Measurements from ENCODE around the gene HORMAD2. TPM values are rescaled to one million over a fixed set of nuclear protein-coding genes. Genes with fewer than 3 reads are reported as not detected.
A peak's percentile ranks its signal among the peaks of the same experiment; 100 is the strongest.
"Not testable (repeated sequence)": the region's sequence is repeated elsewhere in the genome, so short reads cannot be mapped to it uniquely, and the experiment has no call there.

HORMAD2 gene
- total and polyA plus RNA-seq, 3 experiments from 2014 or later, result not detected

GRCh38 chr22:30074994-30075393 lies 5.3 kb upstream of the HORMAD2 start:
- H3K36me3 ChIP-seq (ENCODE audit: insufficient read depth, low read length), result no peaks in the 10 kb centered on the region
- Mint-ChIP-seq H3K27ac (no peak overlapping the region), H3K9me3 (no peaks in the 10 kb centered on the region), H3K4me3 (no peak overlapping the region), H3K27me3 (peaks cover 4 to 6% of the 10 kb centered on the region in 2 donors), H3K4me1 (peaks cover 9 to 14% (median 13%) of the 10 kb centered on the region in 3 donors), H3K36me3 (peaks cover 0 to 1% (median 0%) of the 10 kb centered on the region in 3 donors)
- peaks cover 9% of the 10 kb centered on the region for H3K4me1 ChIP-seq (ENCODE audit: insufficient read depth, low read length)
- ChIA-PET CTCF (no interaction called here), POLR2A (no interaction called here)
- H3K27me3 ChIP-seq (ENCODE audit: insufficient read depth, low read length, poor library complexity, severe bottlenecking), result no peaks in the 10 kb centered on the region
- no peaks in the 10 kb centered on the region for H3K9me3 ChIP-seq (ENCODE audit: low read length)
- H3K4me3 ChIP-seq (ENCODE audit: low read length), result no peak overlapping the region
- no peak overlapping the region for H3K27ac ChIP-seq (ENCODE audit: low read depth, low read length)
- DNase-seq, result no peak

DNA sequence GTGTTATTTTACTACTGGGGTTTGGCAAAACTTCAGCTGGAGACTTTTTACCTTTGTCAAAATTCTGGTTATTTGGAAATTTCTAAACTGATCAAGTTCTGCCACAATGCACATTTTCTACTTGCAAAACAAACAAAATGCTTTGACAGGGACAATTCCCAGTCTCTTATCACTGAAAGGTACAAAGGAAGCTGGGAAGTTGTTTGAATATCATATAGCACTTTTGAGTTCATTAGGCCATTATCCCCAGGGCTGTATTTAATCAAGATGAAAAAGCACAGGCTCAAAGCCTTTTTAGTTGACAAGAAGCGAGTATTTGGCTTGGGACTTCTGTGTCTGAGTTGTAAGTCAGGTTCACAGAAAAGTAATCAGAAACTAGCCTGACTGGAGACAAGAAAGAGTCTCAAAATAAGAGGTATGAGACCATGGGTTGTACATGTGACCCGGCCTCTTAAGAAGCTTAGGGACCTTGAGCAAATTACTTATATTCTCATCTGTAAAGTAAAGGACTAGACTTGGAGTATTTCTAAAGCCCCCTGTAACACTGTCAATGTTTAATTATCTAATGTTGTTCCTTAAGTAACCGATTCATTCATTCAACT lies 2.9 kb upstream of the HORMAD2 start:
- Histone ChIP-seq H3K9me3 (ENCODE audit: low read length) (no peaks in the 10 kb centered on the region), H3K4me1 (ENCODE audit: insufficient read depth, low read length) (peaks cover 9% of the 10 kb centered on the region), H3K27ac (ENCODE audit: low read depth, low read length) (no peak overlapping the region), H3K27me3 (ENCODE audit: insufficient read depth, low read length, poor library complexity, severe bottlenecking) (no peaks in the 10 kb centered on the region), H3K36me3 (ENCODE audit: insufficient read depth, low read length) (no peaks in the 10 kb centered on the region), H3K4me3 (ENCODE audit: low read length) (no peak overlapping the region)
- H3K4me1 Mint-ChIP-seq, result peaks cover 9 to 14% (median 13%) of the 10 kb centered on the region in 3 donors
- DNase-seq, result no peak
- peaks cover 1 to 6% of the 10 kb centered on the region in 2 donors for H3K27me3 Mint-ChIP-seq
- H3K27ac Mint-ChIP-seq, result peak overlapping the region in 1 of 8 donors; percentile 43
- no peak overlapping the region for H3K4me3 Mint-ChIP-seq
- H3K36me3 Mint-ChIP-seq, result peaks cover 0 to 1% (median 0%) of the 10 kb centered on the region in 3 donors
- ChIA-PET POLR2A (no interaction called here), CTCF (interaction anchor here (1.0 kb wide), 1 partner anchor 11 kb away, joined by 3 read pairs; no protein-coding TSS in a partner anchor)
- H3K9me3 Mint-ChIP-seq, result no peaks in the 10 kb centered on the region

DNA sequence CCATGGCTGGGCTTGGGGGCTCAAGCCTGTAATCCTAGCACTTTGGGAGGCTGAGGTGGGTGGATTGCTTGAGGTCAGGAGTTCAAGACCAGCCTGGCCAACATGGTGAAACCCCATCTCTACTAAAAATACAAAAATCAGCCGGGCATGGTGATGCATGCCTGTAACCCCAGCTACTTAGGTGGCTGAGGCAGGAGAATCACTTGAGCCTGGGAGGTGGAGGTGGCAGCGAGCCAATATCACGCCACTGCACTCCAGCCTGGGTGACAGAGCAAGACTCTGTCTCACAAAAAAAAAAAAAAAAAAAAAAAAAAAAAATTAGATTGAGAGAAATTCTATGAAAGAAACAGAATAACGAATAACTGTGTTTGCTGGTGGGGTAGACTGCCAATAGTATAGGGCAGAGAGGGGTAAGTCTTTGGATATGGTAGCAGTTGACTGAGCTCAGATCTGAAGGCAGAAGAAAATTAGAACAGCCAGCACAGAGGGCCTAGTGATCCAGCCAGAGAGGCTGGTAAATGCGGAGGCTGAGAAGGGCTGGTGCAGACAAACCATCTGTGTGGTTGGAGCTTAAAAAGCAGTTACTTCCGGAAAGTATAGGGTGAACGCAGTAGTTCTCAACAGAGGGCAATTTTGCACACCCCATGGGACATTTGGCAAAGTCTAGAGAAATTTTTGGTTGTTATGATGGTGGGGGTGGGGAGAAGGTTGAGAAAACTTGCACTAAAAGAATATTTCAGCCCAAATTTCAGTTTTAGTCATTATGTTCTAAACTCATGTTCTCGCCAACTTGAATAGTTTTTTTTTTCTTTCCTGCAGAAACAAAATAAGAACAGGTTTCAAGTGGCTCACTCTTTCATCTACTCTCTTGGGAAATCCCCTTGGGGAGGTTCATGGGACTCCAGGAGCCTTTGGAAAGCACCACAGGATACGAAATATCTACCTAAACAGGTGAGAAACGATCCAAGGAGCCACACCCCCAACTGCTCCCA lies 1.6 kb upstream of the HORMAD2 start:
- Histone ChIP-seq H3K27me3 (ENCODE audit: insufficient read depth, low read length, poor library complexity, severe bottlenecking) (no peaks in the 10 kb centered on the region), H3K27ac (ENCODE audit: low read depth, low read length) (no peak overlapping the region)
- DNase-seq, result peak in 1 of 5 donors; percentile 4

GRCh38 chr22:30080805-30081204 lies 541 bp downstream of the HORMAD2 start:
- Histone ChIP-seq H3K27ac (ENCODE audit: low read depth, low read length) (no peak overlapping the region), H3K4me3 (ENCODE audit: low read length) (no peak overlapping the region), H3K27me3 (ENCODE audit: insufficient read depth, low read length, poor library complexity, severe bottlenecking) (no peaks in the 10 kb centered on the region), H3K4me1 (ENCODE audit: insufficient read depth, low read length) (peaks cover 9% of the 10 kb centered on the region), H3K9me3 (ENCODE audit: low read length) (no peaks in the 10 kb centered on the region), H3K36me3 (ENCODE audit: insufficient read depth, low read length) (no peaks in the 10 kb centered on the region)
- ChIA-PET CTCF (no interaction called here), POLR2A (no interaction called here)
- peak overlapping the region in 1 of 8 donors; percentile 43 for H3K27ac Mint-ChIP-seq
- peaks cover 0 to 6% of the 10 kb centered on the region in 2 donors for H3K27me3 Mint-ChIP-seq
- DNase-seq, result no peak
- H3K4me3 Mint-ChIP-seq, result no peak overlapping the region
- H3K4me1 Mint-ChIP-seq, result peaks cover 9 to 14% (median 13%) of the 10 kb centered on the region in 3 donors
- peaks cover 0 to 5% (median 0%) of the 10 kb centered on the region in 5 donors for H3K9me3 Mint-ChIP-seq
- peaks cover 0 to 1% (median 0%) of the 10 kb centered on the region in 3 donors for H3K36me3 Mint-ChIP-seq

More for the DNA sequence above, 1.6 kb upstream of the HORMAD2 start:
- Mint-ChIP-seq H3K4me3 (peak overlapping the region in 6 of 7 donors; percentile 50 to 70 (median 57)), H3K36me3 (peaks cover 0 to 1% (median 0%) of the 10 kb centered on the region in 3 donors), H3K27ac (peak overlapping the region in 7 of 8 donors; percentile 55 to 91 (median 81)), H3K9me3 (no peaks in the 10 kb centered on the region), H3K27me3 (peaks cover 0 to 6% of the 10 kb centered on the region in 2 donors), H3K4me1 (peaks cover 9 to 14% (median 13%) of the 10 kb centered on the region in 3 donors)
- H3K4me3 ChIP-seq (ENCODE audit: low read length), result no peak overlapping the region
- CTCF ChIA-PET, result no interaction called here
- peaks cover 9% of the 10 kb centered on the region for H3K4me1 ChIP-seq (ENCODE audit: insufficient read depth, low read length)
- no peaks in the 10 kb centered on the region for H3K9me3 ChIP-seq (ENCODE audit: low read length)
- POLR2A ChIA-PET, result no interaction called here
- no peaks in the 10 kb centered on the region for H3K36me3 ChIP-seq (ENCODE audit: insufficient read depth, low read length)

DNA sequence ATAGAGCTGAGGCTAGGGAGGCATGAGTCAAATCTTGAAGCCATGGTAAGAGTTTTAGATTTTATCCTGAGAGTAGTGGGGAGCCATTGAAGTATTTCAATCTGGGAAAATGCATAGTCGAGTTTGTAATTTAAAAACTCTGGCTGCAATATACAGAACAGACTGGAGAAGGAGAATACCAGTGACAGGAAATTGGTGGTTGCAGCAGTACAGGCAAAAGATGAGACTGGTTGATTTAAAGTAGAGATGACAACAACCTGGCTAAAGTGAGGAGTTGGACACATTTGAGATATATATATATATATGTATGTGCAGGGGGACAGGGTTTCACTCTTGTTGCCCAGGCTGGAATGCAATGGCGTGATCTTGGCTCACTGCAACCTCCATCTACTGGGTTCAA lies 6.2 kb downstream of the HORMAD2 start:
- ChIA-PET POLR2A (no interaction called here), CTCF (no interaction called here)
- no peaks in the 10 kb centered on the region for H3K9me3 ChIP-seq (ENCODE audit: low read length)
- no peak for DNase-seq
- H3K27ac Mint-ChIP-seq, result peak overlapping the region in 1 of 8 donors; percentile 14
- H3K4me1 ChIP-seq (ENCODE audit: insufficient read depth, low read length), result peaks cover 6% of the 10 kb centered on the region
- H3K27me3 Mint-ChIP-seq, result peaks cover 0 to 4% of the 10 kb centered on the region in 2 donors
- H3K36me3 Mint-ChIP-seq, result no peaks in the 10 kb centered on the region
- no peaks in the 10 kb centered on the region for H3K36me3 ChIP-seq (ENCODE audit: insufficient read depth, low read length)
- no peak overlapping the region for H3K4me3 ChIP-seq (ENCODE audit: low read length)
- no peak overlapping the region for H3K27ac ChIP-seq (ENCODE audit: low read depth, low read length)
- H3K27me3 ChIP-seq (ENCODE audit: insufficient read depth, low read length, poor library complexity, severe bottlenecking), result no peaks in the 10 kb centered on the region
- peaks cover 0 to 5% (median 0%) of the 10 kb centered on the region in 5 donors for H3K9me3 Mint-ChIP-seq
- no peak overlapping the region for H3K4me3 Mint-ChIP-seq
- H3K4me1 Mint-ChIP-seq, result peaks cover 2 to 8% (median 5%) of the 10 kb centered on the region in 3 donors

DNA sequence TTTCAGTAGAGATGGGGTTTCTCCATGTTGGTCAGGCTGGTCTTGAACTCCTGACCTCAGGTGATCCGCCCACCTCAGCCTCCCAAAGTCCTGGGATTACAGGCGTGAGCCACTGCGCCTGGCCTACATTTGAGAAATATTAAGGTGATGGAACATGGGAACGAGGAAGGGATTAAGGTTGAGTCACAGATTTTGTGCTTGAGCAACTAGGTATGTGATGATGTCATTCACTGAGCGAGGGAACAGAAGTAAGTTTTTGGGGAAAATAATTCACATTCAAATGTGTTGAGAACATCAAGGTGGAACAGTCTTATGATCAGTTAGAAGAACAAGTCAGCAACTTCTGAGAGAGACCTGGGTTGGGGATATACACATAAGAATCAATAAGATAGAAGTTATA lies 6.8 kb downstream of the HORMAD2 start:
- H3K4me1 ChIP-seq (ENCODE audit: insufficient read depth, low read length); H3K4me3 Mint-ChIP-seq; H3K4me1 Mint-ChIP-seq; H3K27ac ChIP-seq (ENCODE audit: low read depth, low read length); H3K27ac Mint-ChIP-seq; H3K36me3 Mint-ChIP-seq; H3K4me3 ChIP-seq (ENCODE audit: low read length); H3K9me3 Mint-ChIP-seq; H3K27me3 Mint-ChIP-seq; H3K36me3 ChIP-seq (ENCODE audit: insufficient read depth, low read length); POLR2A ChIA-PET; CTCF ChIA-PET; H3K27me3 ChIP-seq (ENCODE audit: insufficient read depth, low read length, poor library complexity, severe bottlenecking); DNase-seq; H3K9me3 ChIP-seq (ENCODE audit: low read length): not testable (repeated sequence)

GRCh38 chr22:30087611-30088010 lies 7.3 kb downstream of the HORMAD2 start:
- H3K4me3 ChIP-seq (ENCODE audit: low read length), result no peak overlapping the region
- ChIA-PET POLR2A (no interaction called here), CTCF (no interaction called here)
- H3K27me3 ChIP-seq (ENCODE audit: insufficient read depth, low read length, poor library complexity, severe bottlenecking), result no peaks in the 10 kb centered on the region
- no peak overlapping the region for H3K27ac ChIP-seq (ENCODE audit: low read depth, low read length)
- peaks cover 3 to 12% of the 10 kb centered on the region in 2 donors for H3K27me3 Mint-ChIP-seq
- peaks cover 0 to 5% (median 0%) of the 10 kb centered on the region in 5 donors for H3K9me3 Mint-ChIP-seq
- H3K27ac Mint-ChIP-seq, result no peak overlapping the region
- H3K4me1 ChIP-seq (ENCODE audit: insufficient read depth, low read length), result peaks cover 6% of the 10 kb centered on the region
- no peaks in the 10 kb centered on the region for H3K9me3 ChIP-seq (ENCODE audit: low read length)
- no peaks in the 10 kb centered on the region for H3K36me3 Mint-ChIP-seq
- no peaks in the 10 kb centered on the region for H3K36me3 ChIP-seq (ENCODE audit: insufficient read depth, low read length)
- DNase-seq, result no peak
- H3K4me1 Mint-ChIP-seq, result peaks cover 2 to 8% (median 5%) of the 10 kb centered on the region in 3 donors
- H3K4me3 Mint-ChIP-seq, result no peak overlapping the region

DNA sequence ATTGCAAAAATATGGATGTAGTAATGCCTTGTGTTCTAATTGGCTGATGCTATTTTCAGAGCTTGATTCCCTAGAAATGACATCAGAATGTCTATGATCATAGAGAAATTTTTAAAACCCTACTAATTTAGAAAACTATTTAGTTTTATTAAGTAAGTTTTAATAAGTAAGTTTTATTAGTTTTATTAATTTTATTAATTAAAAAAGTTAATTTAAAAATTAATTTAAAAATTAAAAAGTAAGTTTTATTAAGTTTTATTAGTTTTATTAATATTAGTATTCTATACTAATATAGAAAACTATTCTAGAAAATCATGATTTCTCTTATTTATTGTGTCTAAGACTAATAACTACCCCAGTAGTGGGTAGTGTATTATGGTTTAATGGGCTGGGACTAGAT lies 8.2 kb downstream of the HORMAD2 start:
- peaks cover 0 to 4% (median 0%) of the 10 kb centered on the region in 3 donors for H3K36me3 Mint-ChIP-seq
- Histone ChIP-seq H3K27ac (ENCODE audit: low read depth, low read length) (no peak overlapping the region), H3K9me3 (ENCODE audit: low read length) (no peaks in the 10 kb centered on the region), H3K27me3 (ENCODE audit: insufficient read depth, low read length, poor library complexity, severe bottlenecking) (no peaks in the 10 kb centered on the region), H3K4me1 (ENCODE audit: insufficient read depth, low read length) (peaks cover 6% of the 10 kb centered on the region), H3K4me3 (ENCODE audit: low read length) (no peak overlapping the region), H3K36me3 (ENCODE audit: insufficient read depth, low read length) (no peaks in the 10 kb centered on the region)
- H3K9me3 Mint-ChIP-seq, result peaks cover 0 to 5% (median 0%) of the 10 kb centered on the region in 5 donors
- no peak for DNase-seq
- H3K4me1 Mint-ChIP-seq, result peaks cover 2 to 8% (median 5%) of the 10 kb centered on the region in 3 donors
- ChIA-PET POLR2A (no interaction called here), CTCF (interaction anchor here (0.6 to 1.0 kb wide), 2 partner anchors 11 to 498 kb away, joined by 3 read pairs; no protein-coding TSS in a partner anchor)
- peaks cover 4 to 18% of the 10 kb centered on the region in 2 donors for H3K27me3 Mint-ChIP-seq
- no peak overlapping the region for H3K27ac Mint-ChIP-seq
- H3K4me3 Mint-ChIP-seq, result no peak overlapping the region

All from CD8-positive, alpha-beta memory T cell (primary cell).